ENCODE results near the gene BCL2L14.

BCL2L14 gene

GRCh38 chr12:12056951-12057350 is 13.8 kb upstream of the BCL2L14 start:
- DNase-seq (ENCODE audit: low read depth in 2 of 2): no peak

- no peak for DNase-seq (ENCODE audit: low read depth in 2 of 2)
These were observed 6.1 kb upstream of the BCL2L14 start for GRCh38 chr12:12064596-12064995.

DNA sequence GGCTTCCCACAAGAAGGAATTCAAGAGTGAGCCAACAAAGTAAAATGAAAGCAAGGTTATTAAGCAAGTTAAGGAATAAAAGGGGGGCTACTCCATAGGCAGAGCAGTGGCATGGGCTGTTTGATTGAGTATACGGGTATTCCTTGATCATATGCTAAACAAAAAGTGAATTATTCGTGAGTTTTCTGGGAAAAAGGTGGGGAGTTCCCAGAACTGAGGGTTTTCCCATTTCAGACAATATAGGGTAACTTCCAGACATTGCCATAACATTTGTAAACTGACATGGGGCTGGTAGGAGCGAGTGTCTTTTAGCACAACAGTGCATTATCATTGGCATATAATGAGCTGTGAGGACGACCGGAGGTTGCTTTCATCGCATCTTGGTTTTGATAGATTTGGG is 2.0 kb upstream of the BCL2L14 start:
- no peak for DNase-seq (ENCODE audit: low read depth in 2 of 2)

- DNase-seq (ENCODE audit: low read depth in 2 of 2): no peak
These were observed 754 bp upstream of the BCL2L14 start for GRCh38 chr12:12069821-12070548.

DNA sequence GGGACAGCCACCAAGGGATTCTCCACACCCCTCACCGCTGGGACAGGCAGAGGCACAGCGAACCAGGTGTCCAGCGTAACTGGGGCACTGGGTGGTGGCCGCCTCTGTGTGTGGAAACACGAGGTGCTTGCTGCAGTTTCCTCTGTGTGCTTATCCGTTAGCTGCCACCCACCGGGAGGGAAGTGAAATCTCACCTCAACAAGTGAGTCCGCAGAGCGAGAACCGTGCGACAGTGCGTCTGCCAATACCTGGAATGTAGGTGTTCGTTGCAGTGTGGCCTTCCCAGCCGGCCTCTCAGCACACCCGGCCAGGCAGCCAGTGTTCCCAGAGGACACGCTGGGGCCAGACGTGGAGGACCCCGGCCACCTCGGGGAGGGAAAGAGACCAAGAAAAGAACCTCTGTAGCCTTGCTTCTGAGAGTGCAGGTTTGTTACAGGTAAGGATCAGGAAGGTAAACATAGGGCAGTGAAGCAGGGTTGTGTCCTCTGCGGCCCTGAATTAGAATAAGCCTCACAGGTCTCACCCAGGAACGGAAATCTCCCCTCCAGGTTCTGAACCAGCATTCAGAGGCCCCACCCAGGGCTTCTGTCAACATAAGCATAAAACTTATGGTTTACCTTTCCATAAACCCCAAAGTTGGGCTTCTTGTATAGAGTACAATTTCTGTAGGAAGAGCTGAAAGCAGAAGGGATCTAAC is 1.5 kb downstream of the BCL2L14 start:
- no peak for DNase-seq (ENCODE audit: low read depth in 2 of 2)

- no peak for DNase-seq (ENCODE audit: low read depth in 2 of 2)
These were observed 8.6 kb downstream of the BCL2L14 start for GRCh38 chr12:12079291-12079690.

DNA sequence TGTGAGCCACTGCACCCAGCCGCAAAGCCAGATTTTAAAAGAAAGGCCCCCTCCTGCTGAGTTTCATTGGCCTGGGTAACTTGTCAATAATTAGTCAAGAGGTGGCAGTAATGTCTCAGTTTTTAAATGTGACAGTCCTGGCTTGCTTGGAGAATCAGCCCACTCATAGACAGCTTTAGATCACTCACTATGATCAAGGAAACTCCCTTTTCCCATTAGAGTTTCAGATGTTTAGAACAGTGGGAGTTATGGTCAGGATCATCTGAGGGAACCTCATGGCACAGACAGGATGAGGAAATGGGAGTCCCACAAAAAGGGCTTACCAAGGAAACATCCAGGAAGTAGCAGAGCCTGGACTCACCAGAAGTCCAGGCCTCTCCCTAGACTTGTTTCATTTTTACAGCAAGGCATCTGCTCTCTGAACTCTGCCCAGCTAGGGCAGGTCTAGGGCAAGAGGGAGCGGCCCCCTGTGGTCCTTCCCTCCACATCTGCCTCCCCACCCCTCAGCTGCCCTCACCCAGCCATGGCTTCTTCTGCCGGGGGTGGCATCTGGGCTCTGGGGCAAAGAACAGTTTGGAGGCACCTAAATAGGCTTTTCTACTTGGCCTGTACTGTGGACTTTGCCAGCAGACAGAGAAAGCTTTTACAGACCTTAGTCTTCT is 11.2 kb downstream of the BCL2L14 start:
- peak; percentile 11 to 19 for DNase-seq (ENCODE audit: low read depth in 2 of 2)

DNA sequence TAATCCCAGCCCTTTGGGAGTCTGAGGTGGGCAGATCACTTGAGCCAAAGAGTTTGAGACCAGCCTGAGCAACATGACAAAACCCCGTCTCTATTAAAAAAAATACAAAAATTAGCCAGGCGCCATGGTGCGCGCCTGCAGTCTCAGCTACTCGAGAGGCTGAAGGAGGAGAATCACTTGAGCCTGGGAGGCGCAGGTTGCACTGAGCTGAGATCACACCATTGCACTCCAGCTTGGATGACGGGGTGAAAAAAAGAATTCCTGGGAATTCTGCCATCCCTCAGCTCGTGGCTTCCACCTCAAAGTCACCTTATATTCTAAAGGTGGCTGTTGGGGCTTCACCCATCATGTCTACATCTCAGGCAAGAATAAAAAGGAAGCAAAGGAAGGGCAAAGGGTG is 12.9 kb downstream of the BCL2L14 start:
- no peak for DNase-seq (ENCODE audit: low read depth in 2 of 2)

- no peak for DNase-seq (ENCODE audit: low read depth in 2 of 2)
These were observed 15.6 kb downstream of the BCL2L14 start for GRCh38 chr12:12086362-12086761.

GRCh38 chr12:12086973-12087692 is 16.4 kb downstream of the BCL2L14 start:
- no peak for DNase-seq (ENCODE audit: low read depth in 2 of 2)

DNA sequence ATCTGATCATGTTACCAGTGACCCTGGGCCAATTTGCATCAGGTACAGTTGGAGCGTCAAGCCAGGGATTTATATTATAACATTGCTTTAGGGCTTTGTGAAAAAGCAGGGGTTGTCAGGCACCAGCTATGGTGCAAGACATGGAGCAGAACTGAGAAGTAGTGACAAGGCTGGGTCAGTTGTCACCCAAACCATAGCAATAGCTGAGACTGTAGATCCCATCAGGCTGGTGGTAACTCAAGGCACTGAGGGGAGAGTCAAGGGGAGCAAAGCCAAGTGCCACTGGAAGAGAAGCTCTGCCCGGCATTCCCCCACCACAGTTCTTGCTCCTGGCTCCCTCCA is 16.9 kb downstream of the BCL2L14 start:
- no peak for DNase-seq (ENCODE audit: low read depth in 2 of 2)

DNA sequence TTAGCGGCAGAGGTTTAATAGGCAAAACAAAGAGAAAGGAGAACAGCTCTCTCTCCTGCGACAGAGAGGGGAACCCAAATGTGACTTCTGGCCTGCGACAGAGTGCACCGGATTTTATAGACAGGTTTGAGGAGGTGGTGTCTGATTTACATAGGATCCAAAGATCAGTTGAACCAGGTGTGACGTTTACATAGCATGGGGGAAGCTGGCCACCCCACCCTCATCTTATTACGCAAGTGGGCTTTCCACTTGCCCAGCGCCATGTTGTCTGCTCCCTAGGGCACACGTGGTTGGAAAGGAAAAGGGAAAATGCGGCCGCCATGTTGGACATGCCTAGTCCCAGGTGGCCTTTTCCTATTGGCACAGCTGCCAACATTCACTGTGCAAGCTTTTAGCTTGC is 17.4 kb downstream of the BCL2L14 start:
- no peak for DNase-seq (ENCODE audit: low read depth in 2 of 2)

DNA sequence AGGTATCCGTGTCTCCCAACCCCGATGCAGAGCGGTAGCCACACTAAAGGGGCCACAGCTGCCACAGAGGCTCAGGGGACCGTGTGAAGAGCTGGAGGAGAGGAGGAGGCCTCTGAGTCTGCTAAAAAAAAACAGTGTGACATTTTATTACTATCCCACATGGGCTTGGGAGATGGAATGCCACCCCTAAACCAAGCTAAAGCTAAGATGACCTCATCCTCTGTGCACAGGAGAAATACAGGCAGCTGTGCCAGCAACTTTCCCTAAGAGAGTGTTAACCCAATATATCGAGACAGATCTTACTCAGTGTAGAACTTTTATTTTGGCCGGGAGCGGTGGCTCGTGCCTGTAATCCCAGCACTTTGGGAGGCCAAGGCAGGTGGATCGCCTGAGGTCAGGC is 18.0 kb downstream of the BCL2L14 start:
- DNase-seq (ENCODE audit: low read depth in 2 of 2): no peak

- DNase-seq (ENCODE audit: low read depth in 2 of 2): no peak
These were observed 20.3 kb downstream of the BCL2L14 start for GRCh38 chr12:12091071-12091470.

GRCh38 chr12:12091977-12092663 is 21.4 kb downstream of the BCL2L14 start:
- DNase-seq (ENCODE audit: low read depth in 2 of 2): no peak

DNA sequence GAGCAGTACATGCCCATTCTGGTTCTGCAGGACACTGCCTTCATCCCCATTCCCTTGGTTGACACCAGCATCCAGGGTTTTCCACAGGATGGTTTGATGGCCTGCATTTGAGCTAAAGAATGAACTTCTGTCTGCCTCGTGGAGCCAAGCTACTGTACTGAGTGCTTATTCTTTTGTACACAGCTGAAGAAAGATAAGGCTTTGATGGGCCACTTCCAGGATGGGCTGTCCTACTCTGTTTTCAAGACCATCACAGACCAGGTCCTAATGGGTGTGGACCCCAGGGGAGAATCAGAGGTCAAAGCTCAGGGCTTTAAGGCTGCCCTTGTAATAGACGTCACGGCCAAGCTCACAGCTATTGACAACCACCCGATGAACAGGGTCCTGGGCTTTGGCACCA is 23.7 kb downstream of the BCL2L14 start:
- DNase-seq (ENCODE audit: low read depth in 2 of 2): no peak

GRCh38 chr12:12095021-12095420 is 24.3 kb downstream of the BCL2L14 start:
- no peak for DNase-seq (ENCODE audit: low read depth in 2 of 2)

DNA sequence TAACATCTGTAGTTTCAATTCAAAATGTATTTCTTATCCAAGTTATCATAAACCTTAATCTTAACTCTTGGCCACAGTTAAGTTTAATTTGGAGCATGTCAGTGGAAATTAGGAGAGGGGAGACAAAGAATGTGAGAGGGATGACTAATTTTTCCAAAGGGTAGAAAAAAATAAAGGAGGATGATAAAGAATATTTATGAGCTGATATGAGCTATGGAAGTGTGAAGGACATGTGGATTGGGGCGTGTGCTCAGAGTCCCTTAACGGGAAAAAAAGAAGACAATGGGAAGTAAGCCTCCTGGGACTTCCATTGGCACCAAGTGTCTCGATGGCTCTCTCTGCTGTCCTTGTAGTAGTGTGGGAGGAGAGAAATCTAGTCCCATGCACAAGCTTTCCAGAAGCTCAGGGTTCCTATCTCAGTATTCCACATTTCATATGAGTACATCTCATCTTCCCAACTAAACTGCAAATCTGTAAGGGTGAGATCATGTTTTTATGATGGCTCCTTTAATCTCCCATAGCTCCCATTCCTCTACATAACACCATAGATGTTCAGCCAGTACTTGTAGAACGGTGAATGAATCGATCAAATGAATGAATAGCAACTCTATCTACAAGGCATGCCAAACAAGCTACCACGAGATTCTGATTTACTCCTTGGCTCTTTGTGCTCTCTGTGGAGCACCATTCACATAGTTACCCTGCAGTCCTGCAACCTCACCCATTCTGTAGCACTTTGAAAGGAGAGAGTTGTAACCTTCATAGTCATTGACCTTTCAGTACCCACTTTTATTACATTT is 27.4 kb downstream of the BCL2L14 start:
- no peak for DNase-seq (ENCODE audit: low read depth in 2 of 2)

- peak; percentile 5 to 9 for DNase-seq (ENCODE audit: low read depth in 2 of 2)
These were observed 27.9 kb downstream of the BCL2L14 start for GRCh38 chr12:12098691-12099015.

DNA sequence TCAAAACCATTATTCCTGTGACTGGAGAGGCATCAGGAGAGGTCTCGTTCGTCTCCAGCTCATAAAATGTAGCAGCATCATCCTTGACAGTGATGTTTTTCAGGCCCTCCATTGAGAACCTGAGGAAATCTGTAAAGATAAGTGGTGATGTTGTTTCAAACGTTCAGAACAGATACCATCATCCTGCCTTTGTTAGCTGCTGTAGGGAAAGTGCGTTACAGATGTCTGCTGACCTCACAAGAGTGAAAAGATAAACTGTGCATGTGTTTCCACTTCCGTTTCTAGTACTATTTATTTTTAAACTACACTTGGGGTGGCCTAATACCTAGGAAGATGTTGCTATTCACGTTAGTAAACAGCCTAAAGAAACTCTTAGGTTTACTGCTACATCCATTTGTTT is 28.4 kb downstream of the BCL2L14 start:
- DNase-seq (ENCODE audit: low read depth in 2 of 2): no peak

- no peak for DNase-seq (ENCODE audit: low read depth in 2 of 2)
These were observed 36.9 kb downstream of the BCL2L14 start for GRCh38 chr12:12107678-12108077.
